Measurements from ENCODE around the gene RABL6.
A peak's percentile ranks its signal among the peaks of the same experiment; 100 is the strongest.
"Not testable (repeated sequence)": the region's sequence is repeated elsewhere in the genome, so short reads cannot be mapped to it uniquely, and the experiment has no call there.

RABL6 gene

GRCh38 chr9:136782452-136782851 lies 25.3 kb upstream of the RABL6 start:
- H3K9me3 ChIP-seq (ENCODE audit: control insufficient read depth, low read length) = no peaks in the 10 kb centered on the region
- no peak overlapping the region for H3K4me3 ChIP-seq (ENCODE audit: low read length)
- H3K4me1 ChIP-seq (ENCODE audit: control insufficient read depth, insufficient read depth, low read length) = no peaks in the 10 kb centered on the region
- H3K9ac ChIP-seq (ENCODE audit: low read length) = no peak overlapping the region
- H3K27me3 ChIP-seq (replicated peaks; ENCODE audit: control insufficient read depth, insufficient read depth, low read length) = peaks cover 47% of the 10 kb centered on the region
- DNase-seq (ENCODE audit: low read depth) = no peak
- H3K36me3 ChIP-seq (ENCODE audit: control insufficient read depth, insufficient read depth, low read length, severe bottlenecking) = no peaks in the 10 kb centered on the region

GRCh38 chr9:136784249-136784996 lies 23.3 kb upstream of the RABL6 start:
- H3K36me3 ChIP-seq (ENCODE audit: control insufficient read depth, insufficient read depth, low read length, severe bottlenecking) = no peaks in the 10 kb centered on the region
- H3K9ac ChIP-seq (ENCODE audit: low read length) = no peak overlapping the region
- DNase-seq (ENCODE audit: low read depth) = peak; percentile 76
- H3K4me3 ChIP-seq (ENCODE audit: low read length) = no peak overlapping the region
- H3K27me3 ChIP-seq (replicated peaks; ENCODE audit: control insufficient read depth, insufficient read depth, low read length) = peaks cover 28% of the 10 kb centered on the region
- H3K9me3 ChIP-seq (ENCODE audit: control insufficient read depth, low read length) = no peaks in the 10 kb centered on the region
- H3K4me1 ChIP-seq (ENCODE audit: control insufficient read depth, insufficient read depth, low read length) = no peaks in the 10 kb centered on the region

GRCh38 chr9:136784997-136785361 lies 22.8 kb upstream of the RABL6 start:
- no peak for DNase-seq (ENCODE audit: low read depth)
- no peaks in the 10 kb centered on the region for H3K9me3 ChIP-seq (ENCODE audit: control insufficient read depth, low read length)
- H3K4me1 ChIP-seq (ENCODE audit: control insufficient read depth, insufficient read depth, low read length) = no peaks in the 10 kb centered on the region
- peaks cover 24% of the 10 kb centered on the region for H3K27me3 ChIP-seq (replicated peaks; ENCODE audit: control insufficient read depth, insufficient read depth, low read length)
- H3K9ac ChIP-seq (ENCODE audit: low read length) = no peak overlapping the region
- no peak overlapping the region for H3K4me3 ChIP-seq (ENCODE audit: low read length)
- no peaks in the 10 kb centered on the region for H3K36me3 ChIP-seq (ENCODE audit: control insufficient read depth, insufficient read depth, low read length, severe bottlenecking)

GRCh38 chr9:136785565-136786355 lies 22.0 kb upstream of the RABL6 start:
- not testable (repeated sequence) for H3K4me3 ChIP-seq (ENCODE audit: low read length); H3K4me1 ChIP-seq (ENCODE audit: control insufficient read depth, insufficient read depth, low read length); H3K9ac ChIP-seq (ENCODE audit: low read length); DNase-seq (ENCODE audit: low read depth); H3K9me3 ChIP-seq (ENCODE audit: control insufficient read depth, low read length); H3K36me3 ChIP-seq (ENCODE audit: control insufficient read depth, insufficient read depth, low read length, severe bottlenecking)
- H3K27me3 ChIP-seq (replicated peaks; ENCODE audit: control insufficient read depth, insufficient read depth, low read length) = peaks cover 16% of the 10 kb centered on the region

GRCh38 chr9:136786451-136786850 lies 21.3 kb upstream of the RABL6 start:
- Histone ChIP-seq H3K27me3 (replicated peaks; ENCODE audit: control insufficient read depth, insufficient read depth, low read length) (peaks cover 12% of the 10 kb centered on the region), H3K9me3 (ENCODE audit: control insufficient read depth, low read length) (no peaks in the 10 kb centered on the region), H3K9ac (ENCODE audit: low read length) (no peak overlapping the region), H3K4me1 (ENCODE audit: control insufficient read depth, insufficient read depth, low read length) (peaks cover 5% of the 10 kb centered on the region), H3K4me3 (ENCODE audit: low read length) (no peak overlapping the region), H3K36me3 (ENCODE audit: control insufficient read depth, insufficient read depth, low read length, severe bottlenecking) (no peaks in the 10 kb centered on the region)
- no peak for DNase-seq (ENCODE audit: low read depth)

- H3K36me3 ChIP-seq (ENCODE audit: control insufficient read depth, insufficient read depth, low read length, severe bottlenecking); DNase-seq (ENCODE audit: low read depth); H3K9me3 ChIP-seq (ENCODE audit: control insufficient read depth, low read length); H3K4me1 ChIP-seq (ENCODE audit: control insufficient read depth, insufficient read depth, low read length); H3K9ac ChIP-seq (ENCODE audit: low read length); H3K4me3 ChIP-seq (ENCODE audit: low read length): not testable (repeated sequence)
- peaks cover 12% of the 10 kb centered on the region for H3K27me3 ChIP-seq (replicated peaks; ENCODE audit: control insufficient read depth, insufficient read depth, low read length)
Measured at GRCh38 chr9:136786983-136787382, 20.8 kb upstream of the RABL6 start.

GRCh38 chr9:136787690-136788400 lies 19.9 kb upstream of the RABL6 start:
- Histone ChIP-seq H3K4me1 (ENCODE audit: control insufficient read depth, insufficient read depth, low read length) (peaks cover 12% of the 10 kb centered on the region), H3K27me3 (replicated peaks; ENCODE audit: control insufficient read depth, insufficient read depth, low read length) (peaks cover 12% of the 10 kb centered on the region), H3K4me3 (ENCODE audit: low read length) (no peak overlapping the region), H3K36me3 (ENCODE audit: control insufficient read depth, insufficient read depth, low read length, severe bottlenecking) (no peaks in the 10 kb centered on the region), H3K9ac (ENCODE audit: low read length) (no peak overlapping the region), H3K9me3 (ENCODE audit: control insufficient read depth, low read length) (no peaks in the 10 kb centered on the region)
- DNase-seq (ENCODE audit: low read depth) = peak; percentile 86

GRCh38 chr9:136788644-136789522 lies 18.9 kb upstream of the RABL6 start:
- not testable (repeated sequence) for H3K36me3 ChIP-seq (ENCODE audit: control insufficient read depth, insufficient read depth, low read length, severe bottlenecking); DNase-seq (ENCODE audit: low read depth); H3K4me3 ChIP-seq (ENCODE audit: low read length); H3K9ac ChIP-seq (ENCODE audit: low read length); H3K9me3 ChIP-seq (ENCODE audit: control insufficient read depth, low read length)
- Histone ChIP-seq H3K27me3 (replicated peaks; ENCODE audit: control insufficient read depth, insufficient read depth, low read length) (peaks cover 12% of the 10 kb centered on the region), H3K4me1 (ENCODE audit: control insufficient read depth, insufficient read depth, low read length) (peaks cover 12% of the 10 kb centered on the region)

GRCh38 chr9:136789523-136789937 lies 18.2 kb upstream of the RABL6 start:
- Histone ChIP-seq H3K4me1 (ENCODE audit: control insufficient read depth, insufficient read depth, low read length) (peaks cover 12% of the 10 kb centered on the region), H3K27me3 (replicated peaks; ENCODE audit: control insufficient read depth, insufficient read depth, low read length) (peaks cover 12% of the 10 kb centered on the region), H3K9me3 (ENCODE audit: control insufficient read depth, low read length) (no peaks in the 10 kb centered on the region), H3K36me3 (ENCODE audit: control insufficient read depth, insufficient read depth, low read length, severe bottlenecking) (peaks cover 6% of the 10 kb centered on the region), H3K9ac (ENCODE audit: low read length) (no peak overlapping the region), H3K4me3 (ENCODE audit: low read length) (no peak overlapping the region)
- DNase-seq (ENCODE audit: low read depth) = no peak

- Histone ChIP-seq H3K4me3 (ENCODE audit: low read length) (peak within 1 kb of the TSS; percentile 96), H3K27me3 (replicated peaks; ENCODE audit: control insufficient read depth, insufficient read depth, low read length) (peaks cover 9% of the 10 kb centered on the region), H3K36me3 (ENCODE audit: control insufficient read depth, insufficient read depth, low read length, severe bottlenecking) (peaks cover 6% of the 10 kb centered on the region), H3K9ac (ENCODE audit: low read length) (peak within 1 kb of the TSS; percentile 95), H3K4me1 (ENCODE audit: control insufficient read depth, insufficient read depth, low read length) (peaks cover 19% of the 10 kb centered on the region), H3K9me3 (ENCODE audit: control insufficient read depth, low read length) (no peaks in the 10 kb centered on the region)
- peak; percentile 100 for DNase-seq (ENCODE audit: low read depth)
Measured at GRCh38 chr9:136790640-136791515, 16.9 kb upstream of the RABL6 start, which contains the start of gene TMEM141. Gene TMEM141, plus strand, starts transcription at chr9:136791344. Its CDS starts 27 bp downstream, at chr9:136791371.
